DOHH2 (cell line): ENCODE results near the gene TMEM181.
"Not testable (repeated sequence)": the region's sequence is repeated elsewhere in the genome, so short reads cannot be mapped to it uniquely, and the experiment has no call there.

Experiments
- H3F3A ChIP-seq: fragments of 200-600 bp; sonication (generic), shearing (Covaris generic); 2 replicates; pipeline ENCODE4 v1.6.0; 2016; ENCODE audit warnings: antibody characterized with exemption, mild to moderate bottlenecking; ENCODE audit not compliant: control insufficient read depth, insufficient read depth
- H3K27ac ChIP-seq: fragments of 200-600 bp; sonication (generic); 2 replicates; pipeline ENCODE4 v1.5.1; 2014; ENCODE audit warnings: low read depth, mild to moderate bottlenecking, low read length, moderate library complexity
- H3K27me3 ChIP-seq: fragments of 200-600 bp; sonication (generic); 2 replicates; pipeline ENCODE4 v1.6.1; 2014; ENCODE audit warnings: mild to moderate bottlenecking, low read length, mixed read lengths; ENCODE audit not compliant: control insufficient read depth
- H3K36me3 ChIP-seq: fragments of 200-600 bp; sonication (generic); 2 replicates; pipeline ENCODE4 v1.6.1; 2014; ENCODE audit warnings: mild to moderate bottlenecking, low read length, moderate library complexity, mixed read lengths; ENCODE audit not compliant: control insufficient read depth
- H3K4me1 ChIP-seq: fragments of 200-600 bp; sonication (generic); 2 replicates; pipeline ENCODE4 v1.6.1; 2014; ENCODE audit warnings: mild to moderate bottlenecking, low read length, mixed read lengths; ENCODE audit not compliant: control insufficient read depth
- H3K4me2 ChIP-seq: fragments of 200-600 bp; sonication (generic); 2 replicates; pipeline ENCODE4 v1.6.0; 2014; ENCODE audit warnings: mild to moderate bottlenecking, low read length, moderate library complexity
- H3K4me3 ChIP-seq: fragments of 200-600 bp; sonication (generic); 2 replicates; pipeline ENCODE4 v1.5.1; 2014; ENCODE audit warnings: mild to moderate bottlenecking, low read length, mixed read lengths
- H3K79me2 ChIP-seq: fragments of 200-600 bp; sonication (generic); 2 replicates; pipeline ENCODE4 v1.6.1; 2014; ENCODE audit warnings: mild to moderate bottlenecking, low read length, mixed read lengths; ENCODE audit not compliant: control insufficient read depth
- H3K9me2 ChIP-seq: fragments of 200-600 bp; sonication (generic); replicated peaks from 2 replicates; pipeline ENCODE4 v1.6.1; 2014; ENCODE audit warnings: mild to moderate bottlenecking, low read length, mixed read lengths; ENCODE audit not compliant: control insufficient read depth
- H3K9me3 ChIP-seq: fragments of 200-600 bp; sonication (generic); 2 replicates; pipeline ENCODE4 v1.6.1; 2014; ENCODE audit warnings: antibody characterized with exemption, low read length, mixed read lengths; ENCODE audit not compliant: control insufficient read depth, insufficient read depth
- H4K20me1 ChIP-seq: fragments of 200-600 bp; sonication (generic); 2 replicates; pipeline ENCODE4 v1.6.0; 2014; ENCODE audit warnings: low read depth, mild to moderate bottlenecking, antibody characterized with exemption, low read length, moderate library complexity; ENCODE audit not compliant: control insufficient read depth, insufficient read depth
- CTCF ChIP-seq: fragments of 200-600 bp; sonication (generic); IDR thresholded peaks from one replicate; pipeline ENCODE4 v1.5.1; 2014; ENCODE audit warnings: antibody characterized with exemption, mild to moderate bottlenecking, low read depth, low read length; ENCODE audit not compliant: poor library complexity, severe bottlenecking
- EZH2phosphoT487 ChIP-seq: fragments of 200-600 bp; sonication (generic); IDR thresholded peaks from 2 replicates; pipeline ENCODE4 v1.6.1; 2017; ENCODE audit warnings: borderline replicate concordance, mild to moderate bottlenecking, antibody characterized with exemption, low read length, moderate library complexity, mixed read lengths

Gene TMEM181

GRCh38 chr6:158629367-158630221 lies 69.7 kb downstream of the TMEM181 start:
- Histone ChIP-seq H4K20me1 (no peaks in the 10 kb centered on the region), H3K4me3 (no peak overlapping the region), H3K27ac (no peak overlapping the region), H3K27me3 (no peaks in the 10 kb centered on the region), H3K4me2 (no peak overlapping the region), H3K9me3 (no peaks in the 10 kb centered on the region), H3K9me2 (no peaks in the 10 kb centered on the region), H3K36me3 (peaks cover 29% of the 10 kb centered on the region), H3K79me2 (no peaks in the 10 kb centered on the region), H3F3A (no peaks in the 10 kb centered on the region), H3K4me1 (no peaks in the 10 kb centered on the region)
- TF ChIP-seq CTCF (peak; percentile 14), EZH2phosphoT487 (no peak)

- Histone ChIP-seq H3K9me3 (no peaks in the 10 kb centered on the region), H3F3A (0 out of 2 replicates have a peak, but pooled peaks cover 4% of the 10 kb centered on the region), H3K4me3 (no peak overlapping the region), H3K36me3 (peaks cover 30% of the 10 kb centered on the region), H3K27ac (no peak overlapping the region), H3K9me2 (no peaks in the 10 kb centered on the region), H4K20me1 (no peaks in the 10 kb centered on the region), H3K4me1 (no peaks in the 10 kb centered on the region), H3K4me2 (no peak overlapping the region), H3K27me3 (no peaks in the 10 kb centered on the region), H3K79me2 (no peaks in the 10 kb centered on the region)
- no peak for TF ChIP-seq CTCF
- TF ChIP-seq EZH2phosphoT487, result no peak
Observed at GRCh38 chr6:158630938-158631616, 71.2 kb downstream of the TMEM181 start.

GRCh38 chr6:158631678-158632537 lies 72.0 kb downstream of the TMEM181 start:
- H3F3A ChIP-seq, result 0 out of 2 replicates have a peak, but pooled peaks cover 4% of the 10 kb centered on the region
- no peaks in the 10 kb centered on the region for H3K9me3 ChIP-seq
- H3K27me3 ChIP-seq, result no peaks in the 10 kb centered on the region
- H3K4me1 ChIP-seq, result no peaks in the 10 kb centered on the region
- TF ChIP-seq CTCF (no peak), EZH2phosphoT487 (no peak)
- no peak overlapping the region for H3K4me2 ChIP-seq
- no peak overlapping the region for H3K4me3 ChIP-seq
- H4K20me1 ChIP-seq, result no peaks in the 10 kb centered on the region
- H3K9me2 ChIP-seq, result no peaks in the 10 kb centered on the region
- H3K27ac ChIP-seq, result no peak overlapping the region
- no peaks in the 10 kb centered on the region for H3K79me2 ChIP-seq
- peaks cover 37% of the 10 kb centered on the region for H3K36me3 ChIP-seq

- H3F3A ChIP-seq, H3K27ac ChIP-seq, H4K20me1 ChIP-seq, H3K4me2 ChIP-seq, H3K4me1 ChIP-seq, H3K4me3 ChIP-seq, H3K27me3 ChIP-seq, H3K79me2 ChIP-seq, H3K9me2 ChIP-seq, H3K9me3 ChIP-seq: not testable (repeated sequence)
- peaks cover 44% of the 10 kb centered on the region for H3K36me3 ChIP-seq
Observed at GRCh38 chr6:158632538-158633119, 72.7 kb downstream of the TMEM181 start.
